AG08395 (cell line): ENCODE measurements around the gene NOP53.

Experiments
- DNase-seq: peaks from one replicate; pipeline ENCODE4 v3.0.0; 2012; ENCODE audit warnings: mixed read lengths, low spot score

NOP53 gene

DNA sequence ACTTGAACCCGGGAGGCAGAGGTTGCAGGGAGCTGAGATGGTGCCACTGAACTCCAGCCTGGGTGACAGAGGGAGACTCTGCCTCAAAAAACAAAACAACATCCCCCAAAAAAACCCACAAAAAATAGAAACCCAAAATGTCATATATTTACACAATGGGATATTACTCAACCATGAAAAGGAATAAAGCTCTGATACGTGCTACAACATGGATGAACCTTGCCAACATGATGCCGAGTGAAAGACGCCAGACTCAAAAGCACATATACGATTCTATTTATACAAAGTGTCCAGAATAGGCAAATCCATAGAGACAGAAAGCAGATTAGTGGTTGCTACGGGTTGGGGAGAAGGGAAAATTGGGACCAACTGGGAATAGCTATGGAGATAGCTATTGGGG lies 61.1 kb downstream of the NOP53 start:
- DNase-seq = no peak
